HG02970 (cell line): Measurements from ENCODE around the gene RGPD4.
"Not testable (repeated sequence)": the region's sequence is repeated elsewhere in the genome, so short reads cannot be mapped to it uniquely, and the experiment has no call there.

ENCODE experiments used
- ATAC-seq: cut with Tn5 transposase; IDR thresholded peaks from one replicate; pipeline ENCODE4 v1.9.1; 2021; ENCODE audit warnings: mild to moderate bottlenecking, moderate library complexity, moderate number of reproducible peaks; ENCODE audit not compliant: unreplicated experiment, low FRiP score

The RGPD4 gene

GRCh38 chr2:107916696-107917370 lies 90.1 kb downstream of the RGPD4 start:
- ATAC-seq: not testable (repeated sequence)

GRCh38 chr2:107927034-107927534 lies 100.4 kb downstream of the RGPD4 start:
- ATAC-seq: no peak

GRCh38 chr2:107931412-107931811 lies 104.7 kb downstream of the RGPD4 start:
- ATAC-seq: no peak

GRCh38 chr2:107932488-107932887 lies 105.8 kb downstream of the RGPD4 start:
- ATAC-seq: no peak

- ATAC-seq: no peak
Observed at GRCh38 chr2:107932979-107933378, 106.3 kb downstream of the RGPD4 start.

- no peak for ATAC-seq
Observed at GRCh38 chr2:107936433-107937359, 110.0 kb downstream of the RGPD4 start.
